ENCODE measurements around the gene FNDC3B. TPM values are rescaled to one million over a fixed set of nuclear protein-coding genes. Genes with fewer than 3 reads are reported as not detected.

Gene FNDC3B
- total and polyA plus RNA-seq, 2 donors from 2014 or later, result 11.8 to 185 TPM

DNA sequence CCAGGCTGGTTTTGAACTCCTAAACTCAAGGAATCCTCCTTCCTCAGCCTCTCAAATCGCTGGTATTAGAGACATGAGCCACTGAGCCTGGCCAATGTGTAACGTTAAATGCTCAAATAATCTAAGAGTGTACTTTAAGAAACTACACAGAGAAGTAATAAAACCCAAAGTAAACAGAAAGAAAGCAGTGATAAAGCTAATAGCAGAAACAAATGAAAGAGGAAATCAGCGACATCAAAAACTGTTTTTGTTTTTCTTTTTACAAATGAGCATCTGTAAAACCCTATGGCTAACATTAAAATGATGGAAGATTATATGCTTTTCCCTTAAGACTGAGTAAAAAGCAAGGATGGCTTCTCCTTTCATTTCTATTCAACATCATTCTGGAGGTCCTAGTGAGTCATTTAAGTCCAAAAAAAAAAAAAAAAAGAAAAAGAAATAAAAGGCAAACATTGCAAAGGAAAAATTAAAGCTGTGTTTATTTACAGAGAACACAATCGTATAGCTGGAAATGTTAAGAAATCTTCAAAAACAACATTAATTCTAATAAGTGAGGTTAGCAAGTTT lies 36.8 kb upstream of the FNDC3B start:
- Histone ChIP-seq H3K9ac (ENCODE audit: low read length in 3 of 3) (no peak overlapping the region), H3K9me3 (ENCODE audit: control insufficient read depth in 2 of 3, insufficient read depth in 1 of 3, low read length in 3 of 3) (no peaks in the 10 kb centered on the region), H3K36me3 (ENCODE audit: control insufficient read depth in 2 of 3, insufficient read depth in 3 of 3, low read length in 3 of 3) (no peaks in the 10 kb centered on the region), H3K4me1 (ENCODE audit: control insufficient read depth in 2 of 3, insufficient read depth in 2 of 3, low read depth in 1 of 3, low read length in 3 of 3) (no peaks in the 10 kb centered on the region), H3K27me3 (ENCODE audit: control insufficient read depth, insufficient read depth, low read length) (no peaks in the 10 kb centered on the region), H3K4me3 (ENCODE audit: low read length in 3 of 3) (no peak overlapping the region), H3K27ac (ENCODE audit: low read depth in 2 of 2, low read length in 2 of 2) (no peak overlapping the region)
- intact Hi-C loops (cut with DNase I), result no loop called here
- no peak for FAIRE-seq
- no peak for DNase-seq
- TF ChIP-seq, protein P1, sequence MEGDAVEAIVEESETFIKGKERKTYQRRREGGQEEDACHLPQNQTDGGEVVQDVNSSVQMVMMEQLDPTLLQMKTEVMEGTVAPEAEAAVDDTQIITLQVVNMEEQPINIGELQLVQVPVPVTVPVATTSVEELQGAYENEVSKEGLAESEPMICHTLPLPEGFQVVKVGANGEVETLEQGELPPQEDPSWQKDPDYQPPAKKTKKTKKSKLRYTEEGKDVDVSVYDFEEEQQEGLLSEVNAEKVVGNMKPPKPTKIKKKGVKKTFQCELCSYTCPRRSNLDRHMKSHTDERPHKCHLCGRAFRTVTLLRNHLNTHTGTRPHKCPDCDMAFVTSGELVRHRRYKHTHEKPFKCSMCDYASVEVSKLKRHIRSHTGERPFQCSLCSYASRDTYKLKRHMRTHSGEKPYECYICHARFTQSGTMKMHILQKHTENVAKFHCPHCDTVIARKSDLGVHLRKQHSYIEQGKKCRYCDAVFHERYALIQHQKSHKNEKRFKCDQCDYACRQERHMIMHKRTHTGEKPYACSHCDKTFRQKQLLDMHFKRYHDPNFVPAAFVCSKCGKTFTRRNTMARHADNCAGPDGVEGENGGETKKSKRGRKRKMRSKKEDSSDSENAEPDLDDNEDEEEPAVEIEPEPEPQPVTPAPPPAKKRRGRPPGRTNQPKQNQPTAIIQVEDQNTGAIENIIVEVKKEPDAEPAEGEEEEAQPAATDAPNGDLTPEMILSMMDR (IDR thresholded peaks at IDR 0.05; ENCODE audit: borderline replicate concordance, extremely low read depth, insufficient read depth), result no peak

DNA sequence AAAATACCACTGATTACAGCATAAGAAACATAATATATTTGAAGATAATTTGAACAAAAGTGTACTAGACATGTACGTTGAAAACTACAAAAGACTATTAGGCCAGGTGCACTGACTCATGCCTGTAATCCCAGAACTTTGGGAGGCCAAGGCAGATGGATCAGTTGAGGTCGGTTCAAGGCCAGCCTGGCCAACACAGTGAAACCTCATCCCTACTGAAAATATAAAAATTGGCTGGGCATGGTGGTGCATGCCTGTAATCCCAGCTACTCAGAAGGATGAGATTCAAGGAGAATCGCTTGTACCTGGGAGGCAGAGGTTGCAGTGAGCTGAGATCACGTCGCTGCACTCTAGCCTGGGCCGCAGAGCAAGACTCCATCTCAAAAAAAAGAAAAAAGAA lies 36.2 kb upstream of the FNDC3B start:
- TF ChIP-seq, protein P1 (IDR thresholded peaks at IDR 0.05; ENCODE audit: borderline replicate concordance, extremely low read depth, insufficient read depth), result no peak
- Histone ChIP-seq H3K9me3 (ENCODE audit: control insufficient read depth in 2 of 3, insufficient read depth in 1 of 3, low read length in 3 of 3) (no peaks in the 10 kb centered on the region), H3K4me1 (ENCODE audit: control insufficient read depth in 2 of 3, insufficient read depth in 2 of 3, low read depth in 1 of 3, low read length in 3 of 3) (no peaks in the 10 kb centered on the region), H3K4me3 (ENCODE audit: low read length in 3 of 3) (no peak overlapping the region), H3K36me3 (ENCODE audit: control insufficient read depth in 2 of 3, insufficient read depth in 3 of 3, low read length in 3 of 3) (no peaks in the 10 kb centered on the region), H3K27me3 (ENCODE audit: control insufficient read depth, insufficient read depth, low read length) (no peaks in the 10 kb centered on the region), H3K27ac (ENCODE audit: low read depth in 2 of 2, low read length in 2 of 2) (no peak overlapping the region), H3K9ac (ENCODE audit: low read length in 3 of 3) (no peak overlapping the region)
- no peak for DNase-seq
- intact Hi-C loops (cut with DNase I), result no loop called here
- FAIRE-seq, result no peak

DNA sequence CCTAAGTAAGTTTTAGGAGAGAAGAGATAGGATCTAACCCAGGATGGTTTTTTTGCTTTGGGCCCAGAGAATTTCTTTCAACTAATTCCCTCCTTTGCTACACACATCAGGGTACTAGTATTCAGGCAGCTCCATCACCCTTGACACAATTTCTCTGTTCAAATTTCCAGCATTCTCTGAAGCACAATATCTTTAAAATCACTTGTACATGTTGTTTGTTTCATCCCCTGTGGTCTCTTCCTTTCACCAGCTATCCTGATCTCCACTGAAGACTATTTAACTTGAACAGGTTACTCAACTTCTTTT lies 32.4 kb upstream of the FNDC3B start:
- H3K4me1 ChIP-seq (ENCODE audit: control insufficient read depth in 2 of 3, insufficient read depth in 2 of 3, low read depth in 1 of 3, low read length in 3 of 3), result no peaks in the 10 kb centered on the region
- H3K4me3 ChIP-seq (ENCODE audit: low read length in 3 of 3), result no peak overlapping the region
- TF ChIP-seq, protein P1 (IDR thresholded peaks at IDR 0.05; ENCODE audit: borderline replicate concordance, extremely low read depth, insufficient read depth), result no peak
- DNase-seq (no peak), FAIRE-seq (no peak)
- no peaks in the 10 kb centered on the region for H3K27me3 ChIP-seq (ENCODE audit: control insufficient read depth, insufficient read depth, low read length)
- no peak overlapping the region for H3K9ac ChIP-seq (ENCODE audit: low read length in 3 of 3)
- no peaks in the 10 kb centered on the region for H3K36me3 ChIP-seq (ENCODE audit: control insufficient read depth in 2 of 3, insufficient read depth in 3 of 3, low read length in 3 of 3)
- H3K27ac ChIP-seq (ENCODE audit: low read depth in 2 of 2, low read length in 2 of 2), result no peak overlapping the region
- no peaks in the 10 kb centered on the region for H3K9me3 ChIP-seq (ENCODE audit: control insufficient read depth in 2 of 3, insufficient read depth in 1 of 3, low read length in 3 of 3)
- intact Hi-C loops (cut with DNase I), result no loop called here

DNA sequence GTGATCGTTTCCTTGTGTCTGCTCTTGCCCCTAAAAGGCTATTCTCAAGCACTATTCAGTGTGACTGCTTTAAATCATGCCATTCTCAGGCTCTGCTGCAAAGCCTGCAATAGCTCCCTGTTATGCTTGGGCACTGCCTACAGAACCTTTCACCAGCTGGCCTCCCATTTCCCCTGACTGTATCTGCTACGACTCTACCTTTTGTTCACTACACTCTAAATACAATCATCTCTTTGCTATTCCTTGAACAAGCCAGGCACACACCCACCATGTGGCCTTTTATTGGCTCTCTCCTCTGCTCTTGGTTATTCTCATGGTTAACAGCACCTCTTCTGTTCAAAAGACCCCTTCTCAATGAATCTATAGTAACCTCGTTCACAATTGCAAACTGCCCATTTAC lies 29.6 kb upstream of the FNDC3B start:
- FAIRE-seq, result no peak
- no peaks in the 10 kb centered on the region for H3K4me1 ChIP-seq (ENCODE audit: control insufficient read depth in 2 of 3, insufficient read depth in 2 of 3, low read depth in 1 of 3, low read length in 3 of 3)

More for the DNA sequence above, 29.6 kb upstream of the FNDC3B start:
- no peaks in the 10 kb centered on the region for H3K9me3 ChIP-seq (ENCODE audit: control insufficient read depth in 2 of 3, insufficient read depth in 1 of 3, low read length in 3 of 3)
- TF ChIP-seq, protein P1 (IDR thresholded peaks at IDR 0.05; ENCODE audit: borderline replicate concordance, extremely low read depth, insufficient read depth), result no peak
- H3K27me3 ChIP-seq (ENCODE audit: control insufficient read depth, insufficient read depth, low read length), result no peaks in the 10 kb centered on the region
- no peak overlapping the region for H3K9ac ChIP-seq (ENCODE audit: low read length in 3 of 3)
- H3K36me3 ChIP-seq (ENCODE audit: control insufficient read depth in 2 of 3, insufficient read depth in 3 of 3, low read length in 3 of 3), result no peaks in the 10 kb centered on the region
- H3K27ac ChIP-seq (ENCODE audit: low read depth in 2 of 2, low read length in 2 of 2), result no peak overlapping the region
- no peak for DNase-seq
- H3K4me3 ChIP-seq (ENCODE audit: low read length in 3 of 3), result no peak overlapping the region
- intact Hi-C loops (cut with DNase I), result no loop called here
